Esophagus squamous epithelium (tissue), 5 donors: ENCODE data around the gene TSHZ2. TPM values are rescaled to one million over a fixed set of nuclear protein-coding genes. Genes with fewer than 3 reads are reported as not detected.
"Not testable (repeated sequence)": the region's sequence is repeated elsewhere in the genome, so short reads cannot be mapped to it uniquely, and the experiment has no call there.

Experiments used
- DNase-seq: peaks from one replicate; lab custom pipeline; 2025; lab: John Stamatoyannopoulos, UW
- H3K27ac ChIP-seq, 4 donors: fragments of 200-600 bp; sonication (generic); one replicate each; pipeline ENCODE4 v1.5.1; 2016 to 2019; ENCODE audit warnings: mild to moderate bottlenecking in 1 of 4
- H3K27me3 ChIP-seq, 4 donors: fragments of 200-600 bp; sonication (generic); 1 replicate in 3 of 4; 2 replicates in 1 of 4; pipeline versions ENCODE4 v1.5.1 to v1.6.0; 2017 to 2021; ENCODE audit warnings: antibody characterized with exemption in 1 of 4
- H3K36me3 ChIP-seq, 3 donors: fragments of 200-600 bp; sonication (generic); one replicate each; pipeline ENCODE4 v1.5.1; 2016 to 2019
- H3K4me1 ChIP-seq, 3 donors: fragments of 200-600 bp; sonication (generic); one replicate each; pipeline ENCODE4 v1.5.1; 2017 to 2019
- H3K4me3 ChIP-seq, 4 donors: fragments of 200-600 bp; sonication (generic); 1 replicate in 3 of 4; 2 replicates in 1 of 4; pipeline ENCODE4 v1.5.1; 2016 to 2019; ENCODE audit warnings: mild to moderate bottlenecking in 2 of 4, moderate library complexity in 1 of 4
- H3K9me3 ChIP-seq, 3 donors: fragments of 200-600 bp; sonication (generic); one replicate each; pipeline ENCODE4 v1.5.1; 2016 to 2019
- CTCF ChIP-seq, 6 experiments: fragments of 450-650 bp in 4 of 6; fragments of 200-600 bp in 2 of 6; sonication (generic) in 2 of 6; IDR thresholded peaks; one replicate each; pipeline ENCODE4 v1.5.1; 2016 to 2019; ENCODE audit warnings: antibody characterized with exemption in 6 of 6, mild to moderate bottlenecking in 4 of 6, moderate library complexity in 4 of 6
- POLR2A ChIP-seq, 4 donors: fragments of 450-650 bp; IDR thresholded peaks; one replicate each; pipeline ENCODE4 v1.6.1; 2017; ENCODE audit warnings: antibody characterized with exemption in 4 of 4, mild to moderate bottlenecking in 4 of 4, moderate library complexity in 3 of 4
- WGBS, 2 donors: methylation state at CpG; one replicate each; pipeline ENCODE4 v1.1.5; 2018; 5-methylcytosine and 5-hydroxymethylcytosine counted together
- intact Hi-C: fragments of 100-400 bp; cut with DNase I; formaldehyde crosslinking; loops from one replicate; pipeline ENCODE4 v1.15.0; 2022
- total RNA-seq, 4 donors: library from RNA; depleted of rRNA; stranded (reverse); fragments of >200 nt; gene quantifications; one replicate each; pipeline ENCODE4 v1.1.0, GENCODE V29; 2016
- donor health status: DM: yes; HTN: yes; CAD: no.

TSHZ2 gene
- total RNA-seq, 4 donors from 2014 or later: 4.7 to 22.0 (median 12.9) TPM

- H3K27me3 ChIP-seq: no peaks in the 10 kb centered on the region
- H3K9me3 ChIP-seq: no peaks in the 10 kb centered on the region
- H3K4me3 ChIP-seq: no peak overlapping the region
- TF ChIP-seq CTCF (IDR thresholded peaks at IDR 0.05) (no peak), POLR2A (IDR thresholded peaks at IDR 0.05) (no peak)
- DNase-seq: no peak
- H3K4me1 ChIP-seq: no peaks in the 10 kb centered on the region
- intact Hi-C loops: no loop called here
- no peaks in the 10 kb centered on the region for H3K36me3 ChIP-seq
- H3K27ac ChIP-seq: no peak overlapping the region
- 81 to 95% methylated on average over 4 of the region's 4 CpGs for WGBS, 2 donors
Observed at GRCh38 chr20:53466279-53466678, 494.1 kb downstream of the TSHZ2 start.

DNA sequence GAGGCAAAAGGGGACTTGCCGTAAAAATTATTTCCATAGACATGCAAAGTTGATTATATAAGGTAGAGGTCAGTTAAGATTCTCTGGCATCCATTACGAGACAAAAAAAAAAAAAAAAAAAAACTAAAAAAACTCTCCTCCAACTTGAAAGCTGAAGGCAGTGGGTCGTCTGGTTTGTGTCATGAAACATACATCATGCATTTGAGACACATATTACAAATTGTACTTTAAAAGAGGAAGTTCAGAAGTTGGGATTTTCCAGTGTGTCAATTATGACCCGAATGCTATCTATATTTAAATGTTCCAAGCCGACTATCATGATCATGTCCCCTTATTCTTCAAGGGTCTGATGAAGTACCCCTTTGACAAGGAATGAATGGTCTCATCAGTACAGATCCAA lies 496.4 kb downstream of the TSHZ2 start:
- no peaks in the 10 kb centered on the region for H3K4me1 ChIP-seq
- H3K4me3 ChIP-seq: no peak overlapping the region
- no peaks in the 10 kb centered on the region for H3K27me3 ChIP-seq
- no peaks in the 10 kb centered on the region for H3K36me3 ChIP-seq
- no peak for DNase-seq
- intact Hi-C loops: no loop called here
- TF ChIP-seq POLR2A (IDR thresholded peaks at IDR 0.05) (no peak), CTCF (IDR thresholded peaks at IDR 0.05) (no peak)
- H3K9me3 ChIP-seq: no peaks in the 10 kb centered on the region
- no peak overlapping the region for H3K27ac ChIP-seq
- WGBS, 2 donors: 77 to 78% methylated on average over 5 of the region's 5 CpGs

DNA sequence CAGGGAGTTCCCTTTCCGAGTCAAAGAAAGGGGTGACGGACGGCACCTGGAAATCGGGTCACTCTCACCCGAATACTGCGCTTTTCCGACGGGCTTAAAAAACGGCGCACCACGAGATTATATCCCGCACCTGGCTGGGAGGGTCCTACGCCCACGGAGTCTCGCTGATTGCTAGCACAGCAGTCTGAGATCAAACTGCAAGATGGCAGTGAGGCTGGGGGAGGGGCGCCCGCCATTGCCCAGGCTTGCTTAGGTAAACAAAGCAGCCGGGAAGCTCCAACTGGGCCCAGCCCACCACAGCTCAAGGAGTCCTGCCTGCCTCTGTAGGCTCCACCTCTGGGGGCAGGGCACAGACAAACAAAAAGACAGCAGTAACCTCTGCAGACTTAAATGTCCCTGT lies 500.7 kb downstream of the TSHZ2 start:
- H3K4me3 ChIP-seq, H3K27ac ChIP-seq, intact Hi-C loops, H3K4me1 ChIP-seq, H3K9me3 ChIP-seq, H3K36me3 ChIP-seq, DNase-seq, H3K27me3 ChIP-seq: not testable (repeated sequence)
- WGBS, 2 donors: 92% methylated on average over 7 of the region's 18 CpGs; no CpG with 5 or more reads in 1 of the 2 donors

GRCh38 chr20:53480913-53481312 lies 508.8 kb downstream of the TSHZ2 start:
- no peak overlapping the region for H3K4me3 ChIP-seq
- no peaks in the 10 kb centered on the region for H3K9me3 ChIP-seq
- intact Hi-C loops: no loop called here
- no peak for DNase-seq
- H3K36me3 ChIP-seq: no peaks in the 10 kb centered on the region
- no peak overlapping the region for H3K27ac ChIP-seq
- H3K27me3 ChIP-seq: no peaks in the 10 kb centered on the region
- WGBS, 2 donors: 82 to 84% methylated on average over 2 of the region's 2 CpGs
- TF ChIP-seq POLR2A (IDR thresholded peaks at IDR 0.05): no peak
- TF ChIP-seq CTCF (IDR thresholded peaks at IDR 0.05): no peak
- no peaks in the 10 kb centered on the region for H3K4me1 ChIP-seq

GRCh38 chr20:53487461-53488200 lies 515.5 kb downstream of the TSHZ2 start:
- 74 to 75% methylated on average over 4 of the region's 4 CpGs for WGBS, 2 donors
- Histone ChIP-seq H3K27me3 (no peaks in the 10 kb centered on the region), H3K9me3 (no peaks in the 10 kb centered on the region), H3K27ac (no peak overlapping the region), H3K4me1 (peaks cover 0 to 4% (median 0%) of the 10 kb centered on the region in 3 donors), H3K4me3 (no peak overlapping the region), H3K36me3 (no peaks in the 10 kb centered on the region)
- DNase-seq: no peak
- intact Hi-C loops: no loop called here
- TF ChIP-seq CTCF (IDR thresholded peaks at IDR 0.05): no peak
- TF ChIP-seq POLR2A (IDR thresholded peaks at IDR 0.05): no peak
